HG03575 (cell line): ENCODE data around the gene SLC6A13.
"Not testable (repeated sequence)": the region's sequence is repeated elsewhere in the genome, so short reads cannot be mapped to it uniquely, and the experiment has no call there.

Experiments used
- ATAC-seq: cut with Tn5 transposase; IDR thresholded peaks from one replicate; pipeline ENCODE4 v1.9.1; 2021; ENCODE audit not compliant: unreplicated experiment, insufficient number of reproducible peaks, low FRiP score; ENCODE audit errors: extremely low read depth

Gene SLC6A13

GRCh38 chr12:220946-221550 lies 41.6 kb downstream of the SLC6A13 start:
- no peak for ATAC-seq

DNA sequence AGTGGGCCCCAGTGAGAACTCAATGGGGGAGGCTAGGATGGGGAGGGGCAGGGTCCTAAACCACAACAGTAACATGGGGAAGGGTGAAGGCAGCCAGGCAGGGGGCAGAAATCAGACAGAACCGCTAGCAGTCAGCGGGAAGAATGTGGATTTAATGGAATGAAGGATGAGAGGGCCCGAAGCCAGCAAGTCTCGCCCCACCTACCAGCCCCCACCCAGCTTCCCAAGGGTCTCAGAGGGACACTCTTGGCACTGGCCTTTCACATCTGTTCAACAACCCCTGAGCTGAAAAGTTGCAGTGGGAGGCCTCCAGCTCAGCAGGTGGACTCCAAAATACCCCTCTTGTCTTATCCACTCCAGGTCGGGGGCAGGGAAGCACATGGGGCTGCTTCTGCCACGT lies 42.1 kb downstream of the SLC6A13 start:
- ATAC-seq = no peak

DNA sequence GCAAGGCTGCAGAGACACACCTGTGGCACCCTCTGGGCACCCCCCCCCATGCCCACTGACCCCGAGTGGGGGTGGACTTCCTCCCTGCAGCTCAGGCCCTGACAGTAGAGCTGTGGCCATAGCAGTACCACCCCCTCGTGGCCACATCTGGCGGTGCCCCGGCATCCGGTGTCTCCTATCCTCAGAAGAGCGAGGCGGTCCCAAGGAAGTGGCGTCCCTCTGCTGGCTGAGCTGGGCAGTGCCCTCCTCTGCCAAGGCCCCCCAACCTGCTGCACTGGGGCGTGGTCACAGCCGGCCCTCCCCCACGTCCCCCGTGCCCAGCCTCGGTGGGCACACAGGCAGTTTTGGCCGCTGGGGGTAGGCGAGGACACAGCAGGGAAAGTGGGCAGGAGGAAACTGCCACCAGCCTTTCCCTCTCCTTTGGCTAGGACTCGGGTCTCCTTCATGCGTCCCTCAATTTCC lies 42.7 kb downstream of the SLC6A13 start:
- ATAC-seq = no peak

DNA sequence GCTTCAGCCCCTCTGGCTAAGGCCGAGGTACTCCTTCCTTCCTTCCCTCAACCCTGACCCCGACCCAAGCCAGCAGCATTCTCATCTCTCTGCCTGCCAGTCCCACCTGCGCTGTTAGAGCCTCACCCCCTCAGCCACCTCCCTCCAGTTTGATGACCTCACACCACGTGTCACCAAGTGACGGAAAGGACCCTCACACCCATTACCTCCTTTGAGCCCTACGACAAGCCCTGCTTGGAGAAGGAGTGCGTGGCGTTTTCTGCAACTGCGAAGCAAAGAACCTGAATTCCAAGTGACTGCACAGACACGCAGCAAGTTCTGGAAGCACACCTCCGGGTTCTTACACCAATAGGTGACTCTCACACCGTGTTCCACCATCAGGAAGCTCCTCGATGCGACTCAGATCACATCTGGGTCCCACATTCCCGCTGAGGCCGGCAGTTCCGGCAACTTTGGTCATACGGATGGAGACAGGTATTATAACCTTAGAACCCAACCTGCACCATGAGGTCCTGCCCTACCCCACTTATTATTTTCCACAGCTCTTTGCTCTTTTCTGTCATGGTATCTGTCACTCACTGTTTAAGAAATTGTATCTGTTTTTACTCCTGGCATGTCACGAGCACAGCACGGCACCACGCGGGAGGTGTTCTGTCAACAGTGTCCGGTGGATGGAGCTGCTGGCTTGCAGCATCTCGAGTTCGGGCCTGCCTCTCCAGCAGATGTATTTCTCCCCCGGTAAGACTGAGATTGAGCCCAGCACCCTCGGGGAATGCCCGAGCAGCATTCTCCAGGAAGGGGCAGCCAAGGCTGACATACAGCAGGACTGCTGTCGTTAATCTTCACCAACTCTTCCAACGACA lies 43.7 kb downstream of the SLC6A13 start:
- no peak for ATAC-seq

DNA sequence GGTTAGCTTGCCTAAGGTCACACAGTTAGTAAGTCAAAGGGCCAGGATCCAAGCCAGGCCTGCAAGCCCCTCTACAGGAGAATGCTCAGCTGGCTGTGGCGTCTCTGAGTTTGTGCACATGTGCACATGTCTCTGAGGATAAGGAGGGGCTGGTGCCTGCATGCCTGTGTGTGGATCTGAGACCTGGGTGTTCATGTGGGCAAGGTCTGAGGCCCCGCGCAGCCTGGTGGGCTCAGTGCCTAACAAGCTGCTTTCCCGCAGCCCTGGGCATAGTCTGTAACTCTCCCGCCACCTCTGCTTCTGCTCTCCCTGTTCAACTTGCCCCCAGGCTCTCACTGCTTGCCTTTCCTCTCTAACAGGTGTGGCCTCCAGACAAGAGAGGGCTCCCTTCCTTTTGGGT lies 44.4 kb downstream of the SLC6A13 start:
- no peak for ATAC-seq

- ATAC-seq = not testable (repeated sequence)
Measured at GRCh38 chr12:217029-217428, 45.6 kb downstream of the SLC6A13 start.

GRCh38 chr12:215116-215515 lies 47.5 kb downstream of the SLC6A13 start:
- no peak for ATAC-seq

DNA sequence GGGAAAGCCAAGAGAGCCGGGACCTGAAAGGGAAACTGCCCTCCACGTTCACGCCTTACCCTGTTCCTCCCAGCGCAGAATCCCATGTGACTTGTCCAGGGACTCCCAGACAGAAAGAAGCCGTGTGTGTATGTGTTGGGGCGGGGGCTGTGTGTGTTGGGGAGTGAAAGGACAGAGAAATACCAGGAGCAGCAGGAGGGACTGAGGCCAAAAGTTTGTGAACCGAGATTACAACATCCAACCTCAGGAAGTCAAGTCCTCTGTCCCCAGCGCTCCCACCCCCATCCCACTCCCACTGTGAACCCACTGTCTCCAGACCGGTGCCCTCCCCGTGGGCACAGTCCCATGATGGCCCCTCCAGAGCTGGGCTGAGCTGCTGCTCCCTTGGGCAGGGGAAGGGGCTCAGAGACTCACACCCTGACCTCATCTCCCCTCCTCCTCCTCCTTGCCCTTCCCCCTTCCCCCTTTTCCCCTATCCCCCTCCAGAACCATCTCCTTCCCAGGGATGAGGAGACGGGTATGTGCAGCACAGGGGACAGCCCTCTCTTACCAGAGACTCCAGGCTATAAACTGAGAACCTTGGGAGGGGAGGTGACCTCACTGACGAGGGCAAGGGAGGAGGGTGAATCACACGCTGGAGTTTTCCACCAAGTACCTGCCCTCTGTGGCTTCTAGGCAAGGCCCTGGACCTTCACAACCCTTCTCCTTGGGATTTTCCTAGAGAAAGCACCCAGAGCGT lies 48.5 kb downstream of the SLC6A13 start, which contains the start of gene SLC6A12:
TSS of gene SLC6A12 (minus strand) at position 155 of the 739 bp plus-strand sequence. CDS start 4,171 bp downstream, outside the sequence.
- no peak for ATAC-seq

- ATAC-seq = no peak
Measured at GRCh38 chr12:213527-213932, 49.1 kb downstream of the SLC6A13 start.

- ATAC-seq = no peak
Measured at GRCh38 chr12:212715-213526, 49.7 kb downstream of the SLC6A13 start.

GRCh38 chr12:212415-212714 lies 50.3 kb downstream of the SLC6A13 start:
- no peak for ATAC-seq

DNA sequence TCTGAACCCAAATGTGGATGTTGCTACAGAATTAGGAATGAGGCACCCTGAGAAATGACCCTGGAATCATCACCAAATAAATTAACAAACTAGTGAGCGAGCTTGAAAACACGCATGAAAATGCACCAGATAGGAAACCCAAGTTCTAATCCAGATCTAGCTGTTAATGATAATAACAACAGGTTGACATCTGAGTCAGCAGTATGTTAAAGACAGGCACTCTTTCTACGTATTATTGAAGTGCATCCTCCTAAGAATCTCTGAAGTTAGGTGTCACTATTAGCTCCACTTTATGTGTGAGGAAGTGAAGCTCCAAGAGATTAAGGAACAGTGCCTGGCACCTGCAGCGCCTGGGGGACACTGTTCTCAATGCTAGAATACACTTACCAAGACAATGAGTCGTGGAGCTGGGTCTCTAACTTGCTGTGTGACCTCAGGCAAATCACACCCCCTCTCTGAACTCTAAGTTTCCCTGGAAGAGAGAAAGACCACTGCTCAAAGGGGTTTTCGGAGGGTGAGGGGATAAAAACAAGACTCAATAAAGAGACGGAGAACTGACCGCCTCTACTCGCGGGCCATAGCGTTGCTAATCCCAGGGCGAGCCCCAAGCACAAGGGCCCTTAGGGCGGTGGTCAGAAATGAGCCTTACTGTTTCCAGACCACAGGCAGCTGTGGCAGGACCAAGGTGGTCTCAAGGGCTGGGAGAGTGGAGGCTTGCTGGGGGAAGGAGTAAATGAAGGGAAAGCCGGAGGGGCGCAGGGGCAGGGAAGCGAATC lies 50.8 kb downstream of the SLC6A13 start:
- ATAC-seq = no peak

DNA sequence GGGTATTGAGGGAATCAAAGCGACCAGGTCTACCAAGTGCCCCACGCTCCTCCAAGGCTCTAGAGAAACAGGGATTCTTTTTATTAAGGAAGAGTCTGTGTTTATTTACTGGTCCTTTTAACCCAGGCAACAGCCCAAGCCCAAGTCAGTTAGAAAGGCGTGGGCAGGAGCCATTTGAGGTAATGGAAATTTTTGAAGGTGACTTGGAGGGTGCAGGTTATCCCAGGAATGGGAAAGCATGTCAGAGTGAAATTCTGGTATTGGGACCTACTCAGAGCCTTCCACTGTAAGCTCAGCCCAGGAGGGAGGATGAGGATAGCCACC lies 51.5 kb downstream of the SLC6A13 start:
- no peak for ATAC-seq

DNA sequence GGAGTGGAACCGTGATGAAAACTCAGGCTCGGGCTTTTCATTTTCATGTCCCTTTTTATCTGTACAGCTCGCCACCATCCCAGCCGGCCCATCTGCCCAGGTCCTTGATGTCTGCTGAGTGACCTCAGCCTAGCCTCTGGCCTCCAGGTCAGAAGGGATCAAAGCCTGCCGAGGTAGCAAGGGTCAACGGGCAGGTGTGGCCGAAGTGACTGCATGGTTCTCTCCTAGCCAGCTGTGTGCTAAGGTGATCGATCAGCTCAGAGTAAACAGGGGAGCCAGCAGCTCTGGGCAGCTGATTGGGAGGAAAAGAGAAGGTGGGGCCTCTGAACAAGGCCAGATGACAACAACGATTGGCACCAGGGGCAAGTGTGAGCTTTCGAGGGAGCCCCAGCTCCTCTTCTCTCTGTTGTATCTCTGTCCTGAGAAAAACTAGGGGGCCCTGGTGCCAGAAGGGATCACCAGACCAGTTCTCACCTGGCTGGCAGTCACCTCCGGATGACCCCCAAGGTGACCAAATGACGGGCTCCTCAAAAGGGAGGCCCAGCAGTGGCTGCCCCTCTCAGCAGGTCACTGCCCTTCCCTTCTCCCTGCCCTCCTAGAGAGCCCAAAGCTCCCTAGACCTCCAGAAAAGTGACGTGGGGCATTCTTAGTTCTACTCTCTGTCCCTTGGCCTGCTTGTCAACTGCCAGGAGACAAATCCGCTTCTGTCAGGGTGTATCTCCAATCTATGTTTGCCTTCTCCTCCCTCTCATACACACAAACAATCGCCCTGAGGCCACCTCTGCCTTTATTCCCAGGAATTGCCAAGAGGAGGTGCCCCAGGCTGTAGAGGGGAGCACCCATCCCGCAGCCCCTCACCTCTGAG lies 52.1 kb downstream of the SLC6A13 start:
- ATAC-seq = no peak

- ATAC-seq = no peak
Measured at GRCh38 chr12:209851-210250, 52.8 kb downstream of the SLC6A13 start.

DNA sequence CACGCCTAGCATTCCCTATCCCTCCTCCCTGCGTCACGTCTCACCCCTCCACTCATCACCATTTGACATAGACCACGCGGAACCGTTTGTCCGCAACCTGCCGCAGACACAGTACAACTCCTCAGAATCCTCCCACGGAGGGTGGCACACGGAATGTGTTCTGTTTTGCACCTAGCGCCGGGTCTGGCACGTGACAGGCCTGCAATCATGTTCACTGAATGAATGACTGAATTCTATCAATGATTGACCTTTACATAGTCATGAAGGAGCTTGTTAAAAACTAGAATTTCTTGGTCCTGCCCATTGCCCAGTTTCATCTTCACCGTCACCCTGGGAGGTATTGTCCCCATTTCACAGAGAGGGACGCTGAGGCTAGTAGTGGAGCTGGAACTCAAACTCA lies 53.4 kb downstream of the SLC6A13 start:
- no peak for ATAC-seq

DNA sequence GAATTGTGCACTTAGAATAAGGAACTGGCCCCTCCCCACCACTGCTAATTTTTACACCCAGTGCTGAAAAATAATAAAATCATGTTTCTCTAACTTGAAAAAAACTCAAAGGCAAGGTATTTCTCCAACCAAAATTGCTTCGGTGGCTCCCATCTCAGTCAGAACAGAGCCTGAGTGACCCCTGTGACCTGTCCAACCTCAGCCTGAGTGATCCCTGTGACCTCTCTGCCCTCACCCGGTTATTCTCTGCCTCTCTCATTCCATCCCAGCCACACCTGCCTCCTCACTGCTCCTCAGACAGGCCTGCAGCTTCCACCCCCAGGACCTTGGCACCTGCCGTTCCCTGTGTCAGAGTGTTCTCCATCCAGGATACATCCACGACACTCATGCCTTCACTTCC lies 53.8 kb downstream of the SLC6A13 start:
- no peak for ATAC-seq

GRCh38 chr12:207804-208203 lies 54.8 kb downstream of the SLC6A13 start:
- ATAC-seq = no peak
